Peyer's patch (tissue), 4 donors: ENCODE data around the gene TEDC1.

Experiments used
- CTCF ChIP-seq, 6 experiments: fragments of 450-650 bp in 4 of 6; fragments of 200-600 bp in 2 of 6; sonication (generic) in 1 of 6; IDR thresholded peaks; one replicate each; pipeline ENCODE4 v1.5.1; 2017 to 2019; ENCODE audit warnings: antibody characterized with exemption in 6 of 6, mild to moderate bottlenecking in 3 of 6, moderate library complexity in 1 of 6
- POLR2A ChIP-seq, 2 donors: fragments of 450-650 bp; IDR thresholded peaks; one replicate each; pipeline ENCODE4 v1.5.1; 2017; ENCODE audit warnings: antibody characterized with exemption in 2 of 2, mild to moderate bottlenecking in 2 of 2, moderate library complexity in 2 of 2

DNA sequence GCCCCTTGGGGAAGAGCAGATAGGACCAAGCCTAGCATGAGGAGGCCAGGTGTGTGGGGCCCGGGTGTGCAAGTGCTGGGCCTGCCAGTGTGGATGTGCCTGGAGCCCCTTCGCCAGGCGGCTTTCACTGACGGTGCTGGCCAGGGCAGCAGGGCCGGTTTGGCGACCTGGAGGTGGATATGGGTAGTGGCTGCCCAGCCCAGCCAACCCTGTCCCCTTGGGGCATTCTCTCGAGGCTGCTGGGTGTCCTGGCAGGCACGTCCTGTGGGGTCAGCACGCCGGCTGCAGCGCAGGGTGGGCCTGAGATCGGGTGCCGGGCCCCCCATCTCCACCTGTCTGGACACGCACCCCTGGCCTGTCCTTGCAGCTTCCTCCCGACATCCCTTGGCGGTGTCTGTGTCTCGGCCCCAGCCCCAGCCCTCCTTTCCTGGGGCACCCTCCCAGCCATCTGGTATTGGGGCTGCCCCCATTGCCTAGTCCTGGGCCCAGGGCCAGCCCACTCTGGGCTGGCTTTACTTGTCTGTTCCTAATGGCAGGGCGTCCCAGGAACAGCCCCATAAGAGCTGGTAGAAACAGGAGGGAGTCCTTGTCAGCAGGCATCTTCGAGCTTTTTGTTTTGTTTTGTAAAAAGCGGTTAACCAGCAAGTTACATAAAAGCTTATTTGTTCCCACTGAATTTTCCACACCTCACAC, 23.7 kb upstream of the TEDC1 start:
- TF ChIP-seq CTCF (IDR thresholded peaks at IDR 0.05): no peak
- no peak for TF ChIP-seq POLR2A (IDR thresholded peaks at IDR 0.05)
